Gastrocnemius medialis (tissue), 4 donors: ENCODE results near the gene RBM38.

Experiments used
- POLR2A ChIP-seq, 2 donors: fragments of 450-650 bp; IDR thresholded peaks; one replicate each; pipeline ENCODE4 v1.6.1; 2017; ENCODE audit warnings: antibody characterized with exemption in 2 of 2, mild to moderate bottlenecking in 2 of 2, moderate library complexity in 2 of 2
- TF ChIP-seq, protein P1 (sequence below), 5 experiments: fragments of 450-650 bp in 3 of 5; fragments of 200-600 bp in 2 of 5; sonication (generic) in 2 of 5; IDR thresholded peaks in 4 of 5; conservative IDR thresholded peaks in 1 of 5; 1 replicate in 4 of 5; 2 replicates in 1 of 5; pipeline ENCODE4 v1.5.1; 2016 to 2019; ENCODE audit warnings: antibody characterized with exemption in 5 of 5, mild to moderate bottlenecking in 3 of 5, moderate library complexity in 3 of 5

DNA sequence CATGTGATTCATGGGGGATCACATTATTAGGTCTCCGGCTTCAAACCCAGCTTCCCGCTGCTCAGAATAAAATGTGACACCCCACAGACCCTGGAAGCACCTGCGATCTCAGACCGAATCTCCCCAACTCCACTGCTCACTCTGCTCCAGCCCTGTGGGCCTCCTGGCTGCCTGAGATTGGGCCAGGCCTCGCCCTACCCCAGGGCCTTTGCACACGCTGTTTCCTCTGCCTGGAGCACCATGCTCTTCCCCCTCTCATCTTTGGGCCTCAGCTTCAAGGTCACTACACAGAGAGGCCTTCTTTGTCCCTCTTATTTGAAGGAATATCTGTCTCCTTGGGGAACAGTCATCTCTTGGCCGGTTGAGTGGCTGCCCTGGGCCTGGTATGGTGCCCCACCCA lies 48.8 kb downstream of the RBM38 start:
- TF ChIP-seq, protein P1, sequence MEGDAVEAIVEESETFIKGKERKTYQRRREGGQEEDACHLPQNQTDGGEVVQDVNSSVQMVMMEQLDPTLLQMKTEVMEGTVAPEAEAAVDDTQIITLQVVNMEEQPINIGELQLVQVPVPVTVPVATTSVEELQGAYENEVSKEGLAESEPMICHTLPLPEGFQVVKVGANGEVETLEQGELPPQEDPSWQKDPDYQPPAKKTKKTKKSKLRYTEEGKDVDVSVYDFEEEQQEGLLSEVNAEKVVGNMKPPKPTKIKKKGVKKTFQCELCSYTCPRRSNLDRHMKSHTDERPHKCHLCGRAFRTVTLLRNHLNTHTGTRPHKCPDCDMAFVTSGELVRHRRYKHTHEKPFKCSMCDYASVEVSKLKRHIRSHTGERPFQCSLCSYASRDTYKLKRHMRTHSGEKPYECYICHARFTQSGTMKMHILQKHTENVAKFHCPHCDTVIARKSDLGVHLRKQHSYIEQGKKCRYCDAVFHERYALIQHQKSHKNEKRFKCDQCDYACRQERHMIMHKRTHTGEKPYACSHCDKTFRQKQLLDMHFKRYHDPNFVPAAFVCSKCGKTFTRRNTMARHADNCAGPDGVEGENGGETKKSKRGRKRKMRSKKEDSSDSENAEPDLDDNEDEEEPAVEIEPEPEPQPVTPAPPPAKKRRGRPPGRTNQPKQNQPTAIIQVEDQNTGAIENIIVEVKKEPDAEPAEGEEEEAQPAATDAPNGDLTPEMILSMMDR (IDR thresholded peaks at IDR 0.05 in 4 of 5, conservative IDR thresholded peaks at IDR 0.05 in 1 of 5), result no peak
- TF ChIP-seq POLR2A (IDR thresholded peaks at IDR 0.05), result no peak
